OCI-LY3 (cell line): ENCODE measurements around the gene ZNF319.

Experiments
- H2AFZ ChIP-seq: fragments of 200-600, 300-600 bp; shearing (Covaris generic); 2 replicates; pipeline ENCODE4 v1.6.0; 2014; ENCODE audit warnings: antibody characterized with exemption, low read depth, low read length
- H3K27ac ChIP-seq: fragments of 200-600, 300-600 bp; sonication (generic); 2 replicates; pipeline ENCODE4 v1.5.1; 2014; ENCODE audit warnings: mild to moderate bottlenecking, low read length, moderate library complexity, mixed read lengths
- H3K27me3 ChIP-seq: fragments of 200-600, 300-600 bp; sonication (generic); 2 replicates; pipeline ENCODE4 v1.6.1; 2014; ENCODE audit warnings: low read depth, low read length, mixed read lengths
- H3K36me3 ChIP-seq: fragments of 200-600, 300-600 bp; sonication (generic); replicated peaks from 2 replicates; pipeline ENCODE3; 2014; ENCODE audit warnings: low read depth, low read length, mixed read lengths
- H3K4me1 ChIP-seq: fragments of 300-600, 200-600 bp; sonication (generic); 2 replicates; pipeline ENCODE4 v1.6.1; 2014; ENCODE audit warnings: low read length, mixed read lengths
- H3K4me2 ChIP-seq: fragments of 200-600, 300-600 bp; sonication (generic); 2 replicates; pipeline ENCODE4 v1.6.1; 2014; ENCODE audit warnings: low read length, mixed read lengths
- H3K4me3 ChIP-seq: fragments of 300-600, 200-600 bp; sonication (generic); 2 replicates; pipeline ENCODE4 v1.5.1; 2014; ENCODE audit warnings: antibody characterized with exemption, mild to moderate bottlenecking, low read length, moderate library complexity
- H3K79me2 ChIP-seq: fragments of 300-600, 200-600 bp; shearing (Covaris generic); 2 replicates; pipeline ENCODE4 v1.6.1; 2014; ENCODE audit warnings: mild to moderate bottlenecking, low read length, mixed read lengths
- H3K9ac ChIP-seq: fragments of 300-600, 200-600 bp; shearing (Covaris generic); 2 replicates; pipeline ENCODE4 v1.6.0; 2014; ENCODE audit warnings: mild to moderate bottlenecking, low read length, moderate library complexity
- H3K9me3 ChIP-seq: fragments of 200-600, 300-600 bp; shearing (Covaris generic); 2 replicates; pipeline ENCODE4 v1.6.1; 2014; ENCODE audit warnings: low read length, mixed read lengths; ENCODE audit not compliant: insufficient read depth
- H4K20me1 ChIP-seq: fragments of 200-600, 300-600 bp; sonication (generic); 2 replicates; pipeline ENCODE4 v1.6.1; 2016; ENCODE audit warnings: low read length, mixed read lengths; ENCODE audit not compliant: insufficient read depth
- EZH2phosphoT487 ChIP-seq: fragments of 200-600 bp; shearing (Covaris generic); IDR thresholded peaks from 2 replicates; pipeline ENCODE4 v1.6.1; 2018; ENCODE audit warnings: antibody characterized with exemption, mixed run types, low read depth
- TF ChIP-seq, protein P1 (sequence below): fragments of 200-600, 300-600 bp; sonication (generic); IDR thresholded peaks from 2 replicates; pipeline ENCODE4 v1.5.1; 2014; ENCODE audit warnings: antibody characterized with exemption, low read length, low read depth

The ZNF319 gene

DNA sequence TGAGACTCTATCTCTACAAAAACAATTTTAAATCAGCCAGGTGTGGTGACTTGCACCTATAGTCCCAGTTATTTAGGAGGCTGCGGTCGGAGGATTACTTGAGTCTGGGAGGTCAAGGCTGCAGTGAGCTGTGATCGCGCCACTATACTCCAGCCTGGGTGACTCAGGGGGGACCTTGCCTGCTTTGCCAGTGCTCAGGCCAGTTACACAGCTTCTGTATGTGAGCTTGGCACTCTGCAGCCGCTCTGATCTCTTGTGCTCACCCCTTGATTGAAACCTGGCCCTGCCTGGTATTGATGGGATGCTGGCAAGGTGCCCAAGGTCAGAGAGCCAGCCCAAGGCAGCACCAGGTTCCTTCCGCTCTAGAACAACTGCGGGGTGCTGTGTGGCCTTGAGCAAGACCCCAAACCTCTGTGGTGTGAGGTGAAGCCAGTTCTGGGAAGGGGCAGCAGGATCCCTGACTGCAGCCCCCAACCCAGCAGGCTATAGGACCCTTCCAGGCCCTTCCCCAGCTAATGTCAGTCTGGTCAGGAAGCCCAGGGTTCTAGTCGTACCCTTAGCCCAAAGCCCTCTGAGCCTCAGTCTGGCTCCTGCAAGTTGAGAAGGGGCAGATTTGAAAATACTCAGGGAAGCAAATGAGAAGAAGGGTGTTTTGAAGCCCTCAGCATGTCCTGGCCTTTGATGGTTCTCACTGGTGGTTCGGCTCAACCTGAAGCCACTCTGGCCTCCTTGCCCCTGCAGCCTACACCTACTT, 44.0 kb upstream of the ZNF319 start:
- Histone ChIP-seq H3K36me3 (no peaks in the 10 kb centered on the region), H3K4me1 (no peaks in the 10 kb centered on the region), H3K27me3 (no peaks in the 10 kb centered on the region), H3K27ac (no peak overlapping the region), H3K4me3 (no peak overlapping the region), H2AFZ (no peak overlapping the region), H3K9me3 (no peaks in the 10 kb centered on the region), H4K20me1 (no peaks in the 10 kb centered on the region), H3K9ac (no peak overlapping the region), H3K79me2 (no peaks in the 10 kb centered on the region), H3K4me2 (no peak overlapping the region)
- TF ChIP-seq, protein P1, sequence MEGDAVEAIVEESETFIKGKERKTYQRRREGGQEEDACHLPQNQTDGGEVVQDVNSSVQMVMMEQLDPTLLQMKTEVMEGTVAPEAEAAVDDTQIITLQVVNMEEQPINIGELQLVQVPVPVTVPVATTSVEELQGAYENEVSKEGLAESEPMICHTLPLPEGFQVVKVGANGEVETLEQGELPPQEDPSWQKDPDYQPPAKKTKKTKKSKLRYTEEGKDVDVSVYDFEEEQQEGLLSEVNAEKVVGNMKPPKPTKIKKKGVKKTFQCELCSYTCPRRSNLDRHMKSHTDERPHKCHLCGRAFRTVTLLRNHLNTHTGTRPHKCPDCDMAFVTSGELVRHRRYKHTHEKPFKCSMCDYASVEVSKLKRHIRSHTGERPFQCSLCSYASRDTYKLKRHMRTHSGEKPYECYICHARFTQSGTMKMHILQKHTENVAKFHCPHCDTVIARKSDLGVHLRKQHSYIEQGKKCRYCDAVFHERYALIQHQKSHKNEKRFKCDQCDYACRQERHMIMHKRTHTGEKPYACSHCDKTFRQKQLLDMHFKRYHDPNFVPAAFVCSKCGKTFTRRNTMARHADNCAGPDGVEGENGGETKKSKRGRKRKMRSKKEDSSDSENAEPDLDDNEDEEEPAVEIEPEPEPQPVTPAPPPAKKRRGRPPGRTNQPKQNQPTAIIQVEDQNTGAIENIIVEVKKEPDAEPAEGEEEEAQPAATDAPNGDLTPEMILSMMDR = no peak
- TF ChIP-seq EZH2phosphoT487 = no peak

DNA sequence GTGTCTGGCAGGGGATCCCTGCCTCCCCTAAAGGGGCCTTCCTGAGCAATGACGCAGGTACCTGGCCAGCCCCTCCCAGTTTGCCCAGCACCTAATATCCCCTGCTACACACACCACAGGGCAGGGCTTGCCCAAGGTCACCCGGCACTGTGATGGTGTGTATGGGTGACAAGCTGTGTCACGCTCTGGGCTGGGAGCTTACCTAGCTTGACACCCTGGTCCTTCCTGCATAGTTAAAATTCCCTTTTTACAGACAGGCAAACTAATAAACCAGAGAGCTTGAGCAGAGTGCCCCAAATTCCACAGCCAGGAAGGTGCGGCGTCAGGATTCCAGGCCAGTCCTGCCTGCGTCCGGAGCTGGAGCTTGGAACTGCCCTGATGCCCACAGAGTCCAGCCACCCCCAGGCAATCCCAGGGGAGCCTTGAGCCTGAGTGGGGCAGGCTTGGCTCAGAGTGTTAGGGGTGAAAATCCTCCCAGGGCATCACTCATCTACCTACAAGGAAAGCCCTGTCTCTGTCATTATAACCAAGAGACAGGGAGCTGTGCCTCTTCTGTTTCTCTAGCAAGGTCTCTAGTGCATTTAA, 43.2 kb upstream of the ZNF319 start:
- no peaks in the 10 kb centered on the region for H3K36me3 ChIP-seq

DNA sequence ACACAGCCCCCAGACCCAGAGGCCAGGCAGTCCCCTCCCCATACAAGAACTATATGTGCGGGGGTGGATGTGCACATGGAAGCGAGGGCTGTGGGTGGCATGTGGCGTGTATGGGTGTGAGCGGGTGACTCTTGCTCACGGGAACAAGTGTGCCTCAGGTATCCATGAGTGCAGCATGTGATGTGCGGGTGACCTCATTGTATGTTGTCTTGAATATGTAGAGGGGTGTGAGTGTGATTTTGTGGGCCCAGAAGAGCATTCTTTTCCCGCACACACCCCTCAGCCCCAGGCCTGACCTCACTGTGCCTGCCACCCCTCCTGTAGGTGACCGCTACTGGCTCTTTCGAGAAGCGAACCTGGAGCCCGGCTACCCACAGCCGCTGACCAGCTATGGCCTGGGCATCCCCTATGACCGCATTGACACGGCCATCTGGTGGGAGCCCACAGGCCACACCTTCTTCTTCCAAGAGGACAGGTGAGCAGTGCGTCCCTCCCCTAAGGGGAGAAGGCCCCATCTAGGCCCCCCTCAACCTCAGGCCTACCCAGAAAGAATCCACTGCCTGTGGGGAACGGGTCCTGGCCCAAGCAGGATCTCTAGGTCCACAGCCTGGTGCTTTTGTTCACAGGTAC, 42.5 kb upstream of the ZNF319 start:
- TF ChIP-seq EZH2phosphoT487 = no peak
- TF ChIP-seq, protein P1 = no peak
- Histone ChIP-seq H3K27me3 (no peaks in the 10 kb centered on the region), H2AFZ (no peak overlapping the region), H3K9ac (no peak overlapping the region), H3K27ac (no peak overlapping the region), H3K4me3 (no peak overlapping the region), H3K36me3 (no peaks in the 10 kb centered on the region), H3K4me1 (no peaks in the 10 kb centered on the region), H3K79me2 (no peaks in the 10 kb centered on the region), H4K20me1 (no peaks in the 10 kb centered on the region), H3K4me2 (no peak overlapping the region), H3K9me3 (no peaks in the 10 kb centered on the region)

More for the DNA sequence above, 43.2 kb upstream of the ZNF319 start:
- no peaks in the 10 kb centered on the region for H3K79me2 ChIP-seq
- no peaks in the 10 kb centered on the region for H3K4me1 ChIP-seq
- H3K27ac ChIP-seq = no peak overlapping the region
- no peaks in the 10 kb centered on the region for H3K9me3 ChIP-seq
- H2AFZ ChIP-seq = no peak overlapping the region
- no peaks in the 10 kb centered on the region for H3K27me3 ChIP-seq
- H3K9ac ChIP-seq = no peak overlapping the region
- TF ChIP-seq, protein P1 = no peak
- TF ChIP-seq EZH2phosphoT487 = no peak
- no peaks in the 10 kb centered on the region for H4K20me1 ChIP-seq
- H3K4me3 ChIP-seq = no peak overlapping the region
- no peak overlapping the region for H3K4me2 ChIP-seq

DNA sequence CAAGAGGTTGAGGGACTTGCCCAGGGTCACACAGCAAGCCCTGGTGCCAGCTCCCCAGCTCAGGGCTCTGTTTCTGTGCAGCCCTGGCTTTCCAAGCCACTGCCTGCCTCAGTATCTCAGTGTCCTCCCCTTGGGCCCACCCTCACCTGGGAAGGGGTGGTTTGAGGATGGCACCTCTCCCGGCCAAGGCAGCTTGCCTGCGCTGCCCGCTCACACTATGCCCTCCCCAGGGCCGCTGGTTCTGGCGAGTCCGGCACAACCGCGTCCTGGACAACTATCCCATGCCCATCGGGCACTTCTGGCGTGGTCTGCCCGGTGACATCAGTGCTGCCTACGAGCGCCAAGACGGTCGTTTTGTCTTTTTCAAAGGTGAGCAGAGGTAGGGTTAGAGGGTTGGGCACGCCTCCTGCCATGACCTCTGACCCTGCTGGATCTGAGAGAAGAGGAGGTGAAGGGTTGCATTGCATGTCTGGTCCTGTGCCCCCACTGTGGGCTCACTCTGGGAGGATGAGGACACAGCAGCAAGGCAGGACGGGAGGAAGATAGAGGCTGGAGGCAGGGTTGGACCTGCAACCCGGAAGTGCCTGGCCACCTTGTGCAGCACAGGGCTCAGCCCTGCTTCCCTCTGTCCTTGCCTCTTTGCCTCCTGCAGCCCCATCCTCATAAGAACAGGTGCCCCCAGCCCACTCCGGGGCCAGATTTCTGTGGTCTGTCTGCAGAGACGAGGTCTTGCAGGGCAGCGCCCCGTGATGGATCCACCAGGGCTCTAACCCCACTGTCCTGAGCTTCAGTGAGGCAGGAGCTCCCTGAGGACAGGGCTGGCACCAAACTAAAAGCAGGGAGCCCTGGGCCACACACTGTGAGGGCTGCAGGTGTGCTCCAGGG, 41.8 kb upstream of the ZNF319 start:
- H4K20me1 ChIP-seq = no peaks in the 10 kb centered on the region
- no peaks in the 10 kb centered on the region for H3K36me3 ChIP-seq

More for the DNA sequence above, 41.8 kb upstream of the ZNF319 start:
- no peaks in the 10 kb centered on the region for H3K9me3 ChIP-seq
- H3K4me3 ChIP-seq = no peak overlapping the region
- TF ChIP-seq, protein P1 = no peak
- TF ChIP-seq EZH2phosphoT487 = no peak
- no peak overlapping the region for H3K27ac ChIP-seq
- no peak overlapping the region for H3K4me2 ChIP-seq
- no peaks in the 10 kb centered on the region for H3K4me1 ChIP-seq
- H3K79me2 ChIP-seq = no peaks in the 10 kb centered on the region
- H3K9ac ChIP-seq = no peak overlapping the region
- no peaks in the 10 kb centered on the region for H3K27me3 ChIP-seq
- no peak overlapping the region for H2AFZ ChIP-seq
